ENCODE results near the gene NFATC4. TPM values are rescaled to one million over a fixed set of nuclear protein-coding genes. Genes with fewer than 3 reads are reported as not detected.

The NFATC4 gene
- total RNA-seq, 2 donors from 2014 or later = 0.66 TPM; not detected in 1

DNA sequence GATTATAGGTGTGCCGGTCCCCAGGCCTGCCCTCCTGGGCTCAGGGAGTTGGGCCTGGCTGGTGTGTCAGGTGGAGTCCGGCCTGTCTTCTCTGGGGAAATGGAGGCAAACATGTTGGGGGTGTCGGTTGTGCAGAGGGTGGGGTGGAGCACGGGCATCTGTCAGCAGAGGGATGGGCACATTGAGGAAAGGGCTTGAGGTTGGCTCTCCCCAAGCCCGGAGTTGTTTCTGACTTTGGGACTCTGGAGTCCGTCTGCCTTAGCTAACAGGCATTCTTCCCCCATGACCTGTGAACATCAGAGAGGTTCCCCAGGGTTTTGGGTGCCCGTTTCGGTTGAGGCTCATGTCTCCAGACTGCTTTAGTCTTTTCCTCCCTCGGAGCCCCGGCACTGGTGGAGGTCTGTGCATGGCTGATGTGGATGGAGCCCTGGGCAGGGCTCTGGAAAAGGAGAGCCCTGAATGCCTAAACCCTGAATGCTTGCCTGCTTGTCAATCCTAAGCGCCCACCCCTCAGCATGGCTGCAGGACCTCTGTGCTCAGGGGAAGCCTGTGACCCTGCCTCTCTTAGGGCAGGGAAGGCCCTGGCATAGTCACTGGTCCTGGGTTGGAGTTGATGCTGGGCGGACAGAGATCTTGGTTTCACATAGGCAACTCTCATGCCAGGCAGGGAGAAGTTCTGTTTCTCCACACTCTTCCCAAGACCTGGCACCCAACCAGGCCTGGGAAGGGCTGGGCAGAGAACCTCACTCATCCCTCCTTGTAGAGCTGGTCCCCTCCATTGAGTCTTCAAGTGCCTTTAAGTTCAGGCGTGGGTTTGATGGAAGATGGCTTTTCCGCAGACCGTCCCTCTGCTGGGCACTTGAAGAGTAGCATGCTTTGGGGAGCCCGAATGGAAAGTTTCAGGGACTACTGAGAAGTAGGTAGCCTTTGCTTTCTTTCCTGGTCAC is 43.7 kb downstream of the NFATC4 start:
- peak; percentile 39 for ATAC-seq (replicated peaks)
- H3K4me1 Mint-ChIP-seq = no peaks in the 10 kb centered on the region
- H3K36me3 Mint-ChIP-seq (ENCODE audit: low read depth) = no peaks in the 10 kb centered on the region
- no peaks in the 10 kb centered on the region for H3K9me3 Mint-ChIP-seq
- H3K27me3 Mint-ChIP-seq = no peaks in the 10 kb centered on the region
- H3K27ac Mint-ChIP-seq = no peak overlapping the region
- H3K4me3 Mint-ChIP-seq = no peak overlapping the region

DNA sequence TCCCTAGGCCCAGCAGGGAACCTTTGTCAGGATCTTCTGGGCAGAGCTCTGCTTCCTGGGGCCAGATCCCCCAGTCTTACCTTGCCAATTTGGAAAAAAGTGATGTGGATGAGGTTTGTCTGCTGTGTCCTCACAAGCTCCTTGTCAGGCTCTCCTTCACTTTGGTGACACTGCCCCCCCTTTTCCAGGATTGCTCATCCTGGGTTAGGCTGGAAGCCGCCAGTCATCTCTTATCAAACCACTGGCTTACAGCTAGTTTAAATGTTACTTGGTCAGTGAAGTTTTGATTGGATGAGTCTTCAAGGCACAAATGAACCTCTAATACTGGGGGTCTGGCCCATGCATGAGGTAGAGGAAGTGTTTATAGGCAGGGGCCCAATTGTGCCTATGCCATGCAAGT is 46.1 kb downstream of the NFATC4 start:
- Mint-ChIP-seq H3K9me3 (no peaks in the 10 kb centered on the region), H3K27ac (peak overlapping the region; percentile 52), H3K4me3 (no peak overlapping the region), H3K36me3 (ENCODE audit: low read depth) (no peaks in the 10 kb centered on the region), H3K27me3 (peaks cover 3% of the 10 kb centered on the region), H3K4me1 (no peaks in the 10 kb centered on the region)
- ATAC-seq (replicated peaks) = no peak

DNA sequence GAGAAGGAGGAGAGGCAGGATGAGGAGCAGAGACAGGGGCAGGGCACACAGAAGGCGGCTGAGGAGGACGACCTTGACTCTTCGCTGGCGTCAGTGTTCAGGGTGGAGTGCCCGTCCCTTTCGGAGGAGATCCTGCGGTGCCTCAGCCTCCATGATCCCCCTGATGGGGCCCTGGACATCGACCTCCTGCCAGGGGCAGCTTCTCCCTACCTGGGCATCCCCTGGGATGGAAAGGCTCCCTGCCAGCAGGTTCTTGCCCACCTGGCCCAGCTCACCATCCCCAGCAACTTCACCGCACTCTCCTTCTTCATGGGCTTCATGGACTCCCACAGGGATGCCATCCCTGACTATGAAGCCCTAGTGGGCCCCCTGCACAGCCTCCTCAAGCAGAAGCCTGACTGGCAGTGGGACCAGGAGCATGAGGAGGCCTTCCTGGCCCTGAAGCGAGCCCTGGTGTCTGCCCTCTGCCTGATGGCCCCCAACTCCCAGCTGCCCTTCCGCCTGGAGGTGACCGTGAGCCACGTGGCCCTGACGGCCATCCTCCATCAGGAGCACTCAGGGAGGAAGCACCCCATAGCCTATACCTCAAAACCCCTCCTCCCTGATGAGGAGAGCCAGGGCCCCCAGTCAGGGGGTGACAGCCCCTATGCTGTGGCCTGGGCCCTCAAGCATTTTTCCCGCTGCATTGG is 46.9 kb downstream of the NFATC4 start:
- Mint-ChIP-seq H3K36me3 (ENCODE audit: low read depth) (no peaks in the 10 kb centered on the region), H3K27ac (peak overlapping the region; percentile 52), H3K9me3 (no peaks in the 10 kb centered on the region), H3K4me3 (no peak overlapping the region), H3K27me3 (peaks cover 4% of the 10 kb centered on the region), H3K4me1 (no peaks in the 10 kb centered on the region)
- ATAC-seq (replicated peaks) = no peak

DNA sequence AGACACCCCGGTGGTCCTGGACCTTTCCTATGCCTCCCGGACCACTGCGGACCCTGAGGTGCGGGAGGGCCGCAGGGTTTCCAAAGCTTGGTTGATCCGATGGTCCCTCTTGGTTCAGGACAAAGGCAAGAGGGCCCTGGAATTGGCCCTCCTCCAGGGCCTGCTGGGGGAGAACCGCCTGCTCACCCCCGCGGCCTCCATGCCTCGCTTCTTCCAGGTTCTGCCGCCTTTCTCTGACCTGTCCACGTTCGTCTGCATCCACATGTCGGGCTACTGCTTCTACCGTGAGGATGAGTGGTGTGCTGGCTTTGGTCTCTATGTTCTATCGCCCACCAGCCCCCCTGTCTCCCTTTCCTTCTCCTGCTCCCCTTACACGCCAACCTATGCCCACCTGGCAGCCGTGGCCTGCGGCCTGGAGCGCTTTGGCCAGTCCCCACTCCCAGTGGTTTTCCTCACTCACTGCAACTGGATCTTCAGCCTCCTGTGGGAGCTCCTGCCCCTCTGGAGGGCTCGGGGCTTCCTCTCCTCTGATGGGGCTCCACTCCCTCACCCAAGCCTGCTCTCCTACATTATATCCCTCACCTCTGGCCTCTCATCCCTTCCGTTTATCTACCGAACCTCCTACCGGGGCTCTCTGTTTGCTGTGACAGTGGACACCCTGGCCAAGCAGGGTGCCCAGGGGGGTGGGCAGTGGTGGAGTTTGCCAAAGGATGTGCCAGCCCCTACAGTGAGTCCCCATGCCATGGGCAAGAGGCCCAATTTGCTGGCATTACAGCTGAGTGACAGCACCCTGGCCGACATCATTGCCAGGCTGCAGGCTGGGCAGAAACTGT is 47.7 kb downstream of the NFATC4 start:
- Mint-ChIP-seq H3K4me1 (no peaks in the 10 kb centered on the region), H3K4me3 (no peak overlapping the region), H3K27me3 (peaks cover 4% of the 10 kb centered on the region), H3K36me3 (ENCODE audit: low read depth) (no peaks in the 10 kb centered on the region), H3K27ac (peak overlapping the region; percentile 30), H3K9me3 (no peaks in the 10 kb centered on the region)
- ATAC-seq (replicated peaks) = no peak

DNA sequence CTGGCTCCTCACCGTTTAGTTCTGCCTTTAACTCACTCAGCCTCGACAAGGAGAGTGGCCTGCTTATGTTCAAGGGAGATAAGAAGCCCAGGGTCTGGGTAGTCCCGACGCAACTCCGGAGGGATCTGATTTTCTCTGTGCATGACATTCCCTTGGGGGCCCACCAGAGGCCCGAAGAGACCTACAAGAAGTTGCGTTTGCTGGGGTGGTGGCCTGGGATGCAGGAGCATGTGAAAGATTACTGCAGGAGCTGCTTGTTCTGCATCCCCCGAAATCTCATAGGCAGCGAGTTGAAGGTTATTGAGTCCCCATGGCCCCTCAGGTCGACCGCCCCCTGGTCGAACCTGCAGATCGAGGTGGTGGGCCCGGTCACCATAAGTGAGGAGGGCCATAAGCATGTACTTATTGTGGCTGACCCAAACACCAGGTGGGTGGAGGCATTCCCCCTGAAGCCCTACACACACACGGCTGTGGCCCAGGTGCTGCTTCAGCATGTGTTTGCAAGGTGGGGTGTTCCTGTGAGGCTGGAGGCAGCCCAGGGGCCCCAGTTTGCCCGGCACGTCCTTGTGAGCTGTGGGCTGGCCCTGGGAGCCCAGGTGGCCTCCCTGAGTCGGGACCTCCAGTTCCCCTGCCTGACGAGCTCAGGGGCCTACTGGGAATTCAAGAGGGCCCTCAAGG is 48.4 kb downstream of the NFATC4 start:
- no peak overlapping the region for H3K4me3 Mint-ChIP-seq
- no peaks in the 10 kb centered on the region for H3K36me3 Mint-ChIP-seq (ENCODE audit: low read depth)
- no peak for ATAC-seq (replicated peaks)
- H3K27me3 Mint-ChIP-seq = peaks cover 4% of the 10 kb centered on the region
- no peaks in the 10 kb centered on the region for H3K4me1 Mint-ChIP-seq
- peak overlapping the region; percentile 30 for H3K27ac Mint-ChIP-seq
- no peaks in the 10 kb centered on the region for H3K9me3 Mint-ChIP-seq

DNA sequence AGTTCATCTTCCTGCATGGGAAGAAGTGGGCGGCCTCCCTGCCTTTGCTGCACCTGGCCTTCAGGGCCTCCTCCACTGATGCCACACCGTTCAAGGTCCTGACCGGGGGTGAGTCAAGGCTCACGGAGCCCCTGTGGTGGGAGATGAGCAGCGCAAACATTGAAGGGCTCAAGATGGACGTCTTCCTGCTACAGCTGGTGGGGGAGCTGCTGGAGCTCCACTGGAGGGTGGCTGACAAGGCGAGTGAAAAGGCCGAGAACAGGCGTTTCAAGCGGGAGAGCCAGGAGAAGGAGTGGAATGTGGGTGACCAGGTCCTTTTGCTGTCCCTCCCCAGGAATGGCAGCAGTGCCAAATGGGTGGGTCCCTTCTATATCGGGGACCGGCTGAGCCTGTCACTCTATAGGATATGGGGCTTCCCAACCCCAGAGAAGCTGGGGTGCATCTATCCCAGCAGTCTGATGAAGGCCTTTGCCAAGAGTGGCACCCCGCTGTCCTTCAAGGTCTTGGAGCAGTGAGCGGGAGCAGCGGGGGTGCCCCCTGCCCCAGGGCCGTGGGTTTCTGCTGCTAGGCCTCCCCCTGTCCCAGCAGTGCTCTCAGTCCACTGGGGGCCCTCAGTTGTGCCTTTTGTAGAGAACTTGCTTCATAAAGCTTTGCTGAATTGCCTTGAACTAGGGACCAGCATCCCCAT is 49.1 kb downstream of the NFATC4 start:
- no peaks in the 10 kb centered on the region for H3K36me3 Mint-ChIP-seq (ENCODE audit: low read depth)
- no peak overlapping the region for H3K27ac Mint-ChIP-seq
- H3K27me3 Mint-ChIP-seq = peaks cover 4% of the 10 kb centered on the region
- no peaks in the 10 kb centered on the region for H3K9me3 Mint-ChIP-seq
- H3K4me1 Mint-ChIP-seq = no peaks in the 10 kb centered on the region
- H3K4me3 Mint-ChIP-seq = no peak overlapping the region
- ATAC-seq (replicated peaks) = no peak

DNA sequence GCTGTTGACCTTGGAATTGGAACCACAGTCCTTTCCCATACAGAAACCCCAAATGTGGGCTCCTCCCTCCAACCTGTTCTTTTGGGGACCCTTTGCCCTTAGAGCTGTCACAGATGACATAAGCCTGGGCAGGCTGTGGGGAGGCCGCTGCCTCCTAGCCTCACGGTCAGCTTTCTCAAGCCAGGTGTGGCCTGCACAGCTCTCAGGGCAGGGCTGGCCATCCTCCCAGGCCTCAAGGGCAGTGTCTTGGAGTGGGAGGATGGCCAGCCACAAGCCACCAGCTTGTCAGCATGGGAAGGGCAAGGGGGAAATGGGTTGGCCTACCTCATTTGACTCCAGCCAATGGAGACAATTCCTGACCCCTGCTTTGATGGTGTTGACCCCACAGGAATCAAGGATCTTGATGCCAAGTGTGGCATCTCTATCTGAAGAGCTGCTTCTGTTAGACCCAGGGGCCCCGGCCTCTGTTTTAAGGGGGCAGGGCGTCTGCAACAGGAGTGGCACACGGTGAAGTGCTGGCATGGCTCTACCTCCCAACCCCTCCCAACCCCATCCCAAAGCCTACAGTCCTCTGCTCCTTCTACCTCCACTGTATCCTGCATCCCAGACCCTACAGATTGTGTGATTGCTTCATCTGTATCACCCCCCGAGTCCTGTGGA is 50.0 kb downstream of the NFATC4 start:
- Mint-ChIP-seq H3K4me1 (no peaks in the 10 kb centered on the region), H3K36me3 (ENCODE audit: low read depth) (no peaks in the 10 kb centered on the region), H3K27ac (no peak overlapping the region), H3K9me3 (no peaks in the 10 kb centered on the region), H3K4me3 (no peak overlapping the region), H3K27me3 (peaks cover 4% of the 10 kb centered on the region)
- ATAC-seq (replicated peaks) = no peak

DNA sequence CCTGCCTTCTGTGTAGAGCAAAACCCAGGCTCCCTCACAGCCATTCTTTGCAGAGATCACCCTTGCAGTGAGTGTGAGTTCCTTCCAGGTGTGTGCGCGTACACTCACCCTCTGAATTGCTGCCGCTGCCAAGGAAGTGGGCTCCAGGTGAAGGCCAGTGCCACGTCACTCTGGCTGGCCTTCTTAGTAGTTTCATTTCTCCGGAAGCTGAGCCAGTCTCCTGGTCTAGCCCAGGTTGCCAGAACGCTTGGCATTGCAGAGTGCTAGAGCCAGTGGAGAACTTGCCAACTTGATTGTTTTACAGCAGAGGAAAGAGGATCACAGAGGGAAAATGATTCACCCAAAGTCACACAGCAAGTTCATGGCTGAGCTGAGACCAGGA is 50.5 kb downstream of the NFATC4 start:
- Mint-ChIP-seq H3K9me3 (no peaks in the 10 kb centered on the region), H3K36me3 (ENCODE audit: low read depth) (no peaks in the 10 kb centered on the region), H3K27me3 (peaks cover 4% of the 10 kb centered on the region), H3K4me3 (no peak overlapping the region), H3K27ac (no peak overlapping the region), H3K4me1 (no peaks in the 10 kb centered on the region)
- no peak for ATAC-seq (replicated peaks)

DNA sequence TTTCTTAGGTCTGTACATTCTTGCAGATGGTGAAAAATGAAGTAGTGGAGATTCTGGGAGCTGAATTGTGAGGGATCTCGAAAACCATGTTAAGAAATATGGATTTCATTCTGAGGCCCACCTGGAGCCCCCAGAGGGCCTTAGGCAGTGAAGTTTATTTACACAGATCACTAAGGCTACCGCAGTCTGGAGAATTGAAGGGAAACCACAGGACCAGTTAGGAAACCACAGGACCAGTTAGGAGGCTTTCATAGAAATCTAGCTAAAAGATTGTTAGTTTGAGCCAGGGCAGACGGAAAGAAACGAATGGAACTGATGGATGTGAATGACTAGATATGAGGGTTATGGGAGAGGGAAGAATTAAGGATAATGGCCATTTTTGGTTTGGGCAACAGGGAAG is 54.3 kb downstream of the NFATC4 start:
- Mint-ChIP-seq H3K27me3 (peaks cover 4% of the 10 kb centered on the region), H3K9me3 (peaks cover 3% of the 10 kb centered on the region), H3K4me3 (no peak overlapping the region), H3K36me3 (ENCODE audit: low read depth) (no peaks in the 10 kb centered on the region), H3K4me1 (peaks cover 17% of the 10 kb centered on the region), H3K27ac (no peak overlapping the region)
- no peak for ATAC-seq (replicated peaks)

DNA sequence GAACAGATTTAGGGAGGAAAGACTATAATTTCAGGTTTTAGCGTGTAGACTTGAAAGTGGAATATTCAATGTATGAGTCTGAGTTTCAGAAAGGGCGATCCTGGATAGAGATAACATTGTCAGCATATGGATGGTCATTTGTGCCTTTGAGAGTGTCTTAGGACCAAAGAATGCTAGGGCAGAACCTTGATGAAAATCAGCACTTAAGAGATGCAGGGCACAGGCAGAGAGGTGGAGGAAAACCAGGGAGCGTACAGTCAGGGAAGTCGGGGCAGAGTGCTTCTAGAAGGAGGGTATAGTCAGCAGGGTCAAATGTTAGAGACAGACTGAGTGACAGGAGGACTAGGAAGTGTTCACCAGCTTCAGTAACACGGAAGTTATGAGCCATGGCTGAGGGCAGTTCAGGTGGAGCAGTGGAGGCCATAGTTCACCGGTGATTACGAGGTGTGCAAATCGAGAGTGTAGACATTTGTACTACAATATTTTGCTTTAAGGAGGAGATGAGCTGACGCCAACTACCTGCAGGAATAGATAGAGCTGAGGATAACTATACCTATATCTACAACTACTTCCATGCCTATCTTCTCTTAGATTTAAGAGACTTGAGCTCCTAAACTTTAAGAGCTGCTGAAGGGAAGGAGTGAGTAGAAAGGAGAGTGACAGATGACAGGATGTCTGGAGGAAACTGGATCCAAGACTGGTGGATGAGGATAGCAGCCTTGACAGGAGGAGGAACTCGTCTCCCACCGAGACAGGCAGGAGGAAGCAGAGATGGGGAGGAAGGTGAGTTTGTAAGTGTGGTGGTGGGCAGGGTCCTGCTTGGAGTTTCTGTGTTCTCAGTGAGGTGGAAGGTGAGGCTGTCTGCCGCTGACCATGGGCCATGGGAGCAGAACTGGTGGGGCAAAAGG is 55.0 kb downstream of the NFATC4 start:
- Mint-ChIP-seq H3K9me3 (peaks cover 3% of the 10 kb centered on the region), H3K27ac (no peak overlapping the region), H3K4me1 (peaks cover 17% of the 10 kb centered on the region), H3K4me3 (no peak overlapping the region), H3K27me3 (peaks cover 4% of the 10 kb centered on the region), H3K36me3 (ENCODE audit: low read depth) (no peaks in the 10 kb centered on the region)
- ATAC-seq (replicated peaks) = peak; percentile 35

DNA sequence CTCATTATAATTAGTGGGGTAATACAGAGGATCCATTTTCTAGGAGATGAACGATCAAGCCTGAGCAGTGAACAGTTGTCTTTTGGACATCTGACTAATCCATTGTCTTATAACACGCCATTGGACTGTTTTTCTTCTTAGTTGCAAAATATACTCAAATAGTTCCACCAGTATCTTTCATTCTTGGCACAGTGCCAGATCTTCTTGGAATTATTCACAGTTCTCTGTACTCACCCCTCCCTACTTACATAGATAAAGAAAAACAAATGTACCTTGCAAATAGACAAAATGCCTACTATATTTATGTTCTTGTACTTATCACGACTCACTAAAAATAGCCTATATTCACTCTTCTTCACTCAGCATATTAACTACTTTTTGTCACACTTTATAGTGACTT is 57.7 kb downstream of the NFATC4 start:
- Mint-ChIP-seq H3K4me1 (peaks cover 23% of the 10 kb centered on the region), H3K4me3 (peak overlapping the region; percentile 63), H3K27ac (peak overlapping the region; percentile 79), H3K9me3 (peaks cover 3% of the 10 kb centered on the region), H3K36me3 (ENCODE audit: low read depth) (peaks cover 5% of the 10 kb centered on the region), H3K27me3 (no peaks in the 10 kb centered on the region)
- ATAC-seq (replicated peaks) = peak; percentile 2

DNA sequence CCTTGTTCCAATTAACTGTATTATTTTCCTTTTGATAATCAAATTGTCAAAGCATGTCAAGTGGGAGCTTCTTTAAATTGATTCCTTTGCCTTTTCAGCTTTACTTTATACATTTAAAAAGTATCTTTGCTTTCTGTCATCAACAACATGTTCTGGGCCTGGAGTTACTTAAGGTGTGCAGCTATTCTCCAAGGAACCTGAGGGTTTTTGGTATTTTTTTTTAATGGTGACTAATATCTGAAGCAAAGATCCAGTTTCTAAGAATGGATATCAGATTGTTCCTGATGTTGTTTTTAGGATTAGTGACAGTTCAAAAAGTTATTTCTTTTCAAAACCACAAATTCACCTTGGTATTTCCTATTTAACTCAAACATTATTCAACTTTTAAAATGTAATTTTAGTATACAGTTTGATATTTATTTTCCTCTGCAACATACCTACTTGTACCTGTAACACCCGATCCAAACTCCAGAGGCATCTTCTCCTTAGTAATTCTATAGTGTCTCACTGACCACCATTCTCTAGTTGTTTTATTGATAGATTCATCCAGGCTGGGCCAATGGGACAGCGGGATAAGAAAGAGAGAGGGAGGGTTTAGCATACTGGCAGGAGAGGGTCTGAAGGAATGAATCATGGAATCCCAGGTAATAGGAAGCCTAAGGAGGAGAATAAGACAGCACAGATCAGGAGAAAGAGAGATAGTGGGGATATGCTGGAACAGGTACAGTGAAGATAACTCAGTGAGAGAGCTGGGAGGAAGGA is 58.3 kb downstream of the NFATC4 start:
- Mint-ChIP-seq H3K4me3 (peak overlapping the region; percentile 63), H3K9me3 (peaks cover 3% of the 10 kb centered on the region), H3K36me3 (ENCODE audit: low read depth) (peaks cover 11% of the 10 kb centered on the region), H3K27ac (peak overlapping the region; percentile 79), H3K4me1 (peaks cover 27% of the 10 kb centered on the region), H3K27me3 (no peaks in the 10 kb centered on the region)
- ATAC-seq (replicated peaks) = no peak

Measured in activated T-helper 17 cell treated with anti-CD3 and anti-CD28 coated beads, Interleukin-2, amount 50 U/mL, for 72 hours (primary cell).